ENCODE data around the gene PCED1B. TPM values are rescaled to one million over a fixed set of nuclear protein-coding genes. Genes with fewer than 3 reads are reported as not detected.
A peak's percentile ranks its signal among the peaks of the same experiment; 100 is the strongest.
"Not testable (repeated sequence)": the region's sequence is repeated elsewhere in the genome, so short reads cannot be mapped to it uniquely, and the experiment has no call there.

Gene PCED1B
- total RNA-seq, 1 experiment from 2014 or later: 0.52 TPM

DNA sequence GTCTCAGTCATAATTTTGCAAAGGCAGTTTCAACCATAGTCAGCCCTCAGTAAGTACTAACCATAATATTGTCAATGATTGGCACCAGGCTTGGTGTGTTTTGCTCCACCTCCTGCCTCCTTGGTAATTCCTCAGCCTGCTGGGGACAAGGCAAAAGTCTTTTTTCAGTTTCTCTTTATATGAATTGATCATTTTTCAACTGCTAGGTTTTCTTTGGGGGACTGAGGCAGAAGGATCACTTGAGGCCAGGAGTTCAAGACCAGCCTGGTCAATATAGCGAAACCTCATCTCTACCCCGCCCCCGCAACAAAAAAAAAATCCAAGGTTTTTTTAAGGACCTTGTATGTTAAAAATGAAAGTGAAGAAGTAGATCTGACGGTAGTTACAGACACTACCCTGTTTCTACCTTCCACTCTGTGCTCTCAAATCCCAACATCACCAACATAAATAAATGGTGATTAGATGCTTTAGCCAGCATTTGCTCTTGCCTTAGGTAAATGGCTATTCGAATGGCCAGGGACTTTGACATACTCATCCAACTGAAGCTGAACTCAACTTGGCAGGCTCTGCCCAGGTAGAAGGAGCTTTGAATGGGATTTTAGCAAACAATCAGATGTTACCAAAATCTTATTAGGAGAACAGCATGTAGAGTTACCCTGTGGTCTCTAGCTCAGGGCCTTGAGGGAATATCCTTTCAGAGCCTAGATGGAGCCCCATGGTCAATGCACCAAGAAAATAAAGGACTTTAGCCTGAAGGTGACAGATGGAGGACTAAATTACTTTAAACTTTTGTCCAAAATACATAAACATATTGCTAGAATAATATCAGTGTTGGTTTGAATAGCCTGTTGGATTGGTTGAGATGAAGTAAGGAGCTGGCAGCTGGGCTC, 127.3 kb downstream of the PCED1B start:
- no peak for DNase-seq (ENCODE audit: low spot score)

DNA sequence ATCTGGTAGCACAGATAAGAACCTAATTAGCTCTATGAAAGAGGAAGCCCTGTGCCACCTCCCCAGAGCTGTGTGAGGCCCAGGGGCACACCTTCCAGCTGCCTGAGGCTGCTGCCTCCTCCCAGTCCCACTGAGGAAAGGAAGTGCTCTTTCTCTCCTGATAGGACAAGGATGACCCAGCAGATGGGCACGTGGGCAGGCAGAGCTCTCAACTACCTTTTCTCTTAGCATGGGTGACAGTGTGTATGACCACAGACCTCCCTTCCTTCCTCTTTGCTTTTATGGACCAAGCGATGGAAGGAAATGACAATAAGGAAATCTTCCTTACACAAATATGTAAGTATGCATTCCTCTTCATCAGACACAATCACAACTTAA, 127.9 kb downstream of the PCED1B start:
- no peak for DNase-seq (ENCODE audit: low spot score)

DNA sequence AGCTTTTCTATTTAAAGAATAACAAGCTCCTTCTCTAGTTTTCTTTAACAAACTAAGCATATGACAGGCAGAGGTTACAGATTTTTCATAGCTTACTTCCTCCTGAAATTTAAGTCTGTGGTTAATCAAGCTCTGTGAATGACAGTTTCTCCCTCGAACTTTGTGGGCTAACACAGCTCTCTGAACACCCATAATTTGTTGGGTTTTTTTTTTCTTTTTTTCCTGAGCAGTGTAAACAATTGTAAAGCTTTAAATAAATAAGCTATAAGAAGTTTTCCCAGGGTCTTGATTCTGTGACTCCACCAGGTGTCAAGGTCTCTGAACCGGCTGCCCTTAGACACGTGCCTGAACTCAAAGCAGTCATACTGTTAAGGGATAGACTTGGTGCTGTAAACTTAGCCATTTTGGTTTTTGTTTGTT, 128.4 kb downstream of the PCED1B start:
- DNase-seq (ENCODE audit: low spot score): no peak

DNA sequence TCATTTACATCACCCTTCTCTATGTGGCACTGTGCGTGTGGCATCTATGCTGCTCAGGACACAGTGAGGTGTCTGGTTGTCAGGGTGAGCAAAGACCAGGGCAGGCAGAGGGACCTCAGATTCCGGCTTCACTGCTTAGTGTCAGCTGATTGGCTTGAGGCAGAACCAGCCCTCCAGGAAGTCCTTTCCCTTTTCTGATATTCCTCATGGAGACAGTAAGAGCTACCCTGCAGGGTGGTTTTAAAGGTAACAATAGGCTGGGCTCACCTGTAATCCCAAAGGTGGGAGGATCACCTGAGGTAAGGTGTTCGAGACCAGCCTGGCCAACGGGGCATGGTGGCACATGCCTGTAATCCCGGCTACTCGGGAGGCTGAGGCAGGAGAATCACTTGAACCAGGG, 129.6 kb downstream of the PCED1B start:
- DNase-seq (ENCODE audit: low spot score): no peak

DNA sequence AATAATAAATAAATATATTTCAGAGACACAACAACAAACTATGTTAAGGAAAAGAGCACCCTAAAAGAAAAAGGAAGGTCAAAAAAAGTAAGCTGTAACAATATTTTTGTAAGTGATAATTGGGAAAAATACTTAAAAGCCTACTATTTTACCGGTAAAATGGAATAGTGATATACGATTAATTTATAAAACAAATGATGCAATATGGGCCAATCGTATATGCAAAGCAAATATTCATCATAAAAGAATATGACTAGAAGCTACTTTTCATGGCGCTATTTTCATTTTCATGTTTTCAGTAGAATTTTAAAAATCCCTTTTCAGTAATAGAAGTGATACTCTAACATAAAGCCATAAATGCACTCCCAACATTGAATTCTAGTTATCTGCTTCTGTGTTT, 131.4 kb downstream of the PCED1B start:
- DNase-seq (ENCODE audit: low spot score): no peak

DNA sequence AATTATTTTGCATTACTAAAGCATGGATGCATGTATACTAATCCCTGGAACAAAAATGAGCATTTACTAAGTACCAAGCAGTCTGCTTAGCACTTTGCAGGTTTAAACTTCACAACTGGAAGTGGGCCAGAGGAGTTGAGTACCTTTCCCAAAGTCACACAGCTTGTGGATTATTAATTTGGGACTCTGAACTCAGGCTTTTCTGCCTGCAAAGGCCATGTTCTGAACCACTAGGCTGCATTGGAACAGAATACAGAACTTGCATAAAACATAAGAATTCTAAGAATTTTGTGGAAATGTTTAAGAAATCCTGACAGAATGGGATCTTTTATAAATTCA, 133.2 kb downstream of the PCED1B start:
- no peak for DNase-seq (ENCODE audit: low spot score)

DNA sequence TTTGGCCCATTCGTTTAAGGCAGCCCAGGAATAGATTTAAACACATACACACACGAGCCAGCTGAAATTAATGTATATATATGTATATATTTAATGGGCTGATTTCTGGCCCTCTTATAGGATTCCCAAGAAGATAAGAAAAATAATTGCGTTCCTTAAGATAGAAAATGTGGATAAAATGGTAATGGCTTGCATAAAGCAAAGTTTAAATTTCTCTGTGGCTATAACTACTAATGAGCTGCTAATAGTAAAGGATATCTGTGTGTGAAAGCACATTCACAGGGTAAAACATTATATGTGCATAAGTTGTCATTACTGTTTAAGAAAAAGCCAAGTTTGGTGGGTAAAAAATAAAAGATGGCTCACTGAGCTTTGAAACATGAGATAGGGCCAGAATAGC, 134.0 kb downstream of the PCED1B start:
- DNase-seq (ENCODE audit: low spot score): no peak

DNA sequence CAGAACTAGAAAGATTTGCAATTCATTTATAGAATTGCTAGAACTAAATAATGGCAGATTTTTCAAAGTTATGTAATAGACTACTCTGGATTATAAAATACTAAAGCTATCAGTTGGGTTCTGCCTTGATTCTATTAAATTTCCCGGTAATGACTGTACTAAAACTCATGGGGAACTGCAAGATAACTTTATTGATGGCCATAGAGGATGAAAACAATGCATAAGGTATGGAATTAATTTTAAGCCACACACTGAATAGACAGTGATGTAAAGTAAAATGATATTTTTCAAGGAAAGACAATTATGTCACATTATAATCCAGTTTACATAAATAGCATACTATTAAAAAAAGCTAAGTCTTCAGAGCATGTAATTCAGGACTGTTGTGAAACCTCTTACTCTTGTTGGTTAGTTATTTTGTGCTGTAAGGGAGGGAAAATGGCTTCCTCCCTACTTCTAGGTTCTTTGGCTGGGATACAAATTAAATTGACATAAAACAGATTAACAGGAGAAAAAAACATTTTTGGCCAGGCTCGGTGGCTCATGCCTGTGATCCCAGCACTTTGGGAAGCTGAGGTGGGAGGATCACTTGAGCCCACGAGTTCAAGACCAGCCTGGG, 134.7 kb downstream of the PCED1B start:
- no peak for DNase-seq (ENCODE audit: low spot score)

DNA sequence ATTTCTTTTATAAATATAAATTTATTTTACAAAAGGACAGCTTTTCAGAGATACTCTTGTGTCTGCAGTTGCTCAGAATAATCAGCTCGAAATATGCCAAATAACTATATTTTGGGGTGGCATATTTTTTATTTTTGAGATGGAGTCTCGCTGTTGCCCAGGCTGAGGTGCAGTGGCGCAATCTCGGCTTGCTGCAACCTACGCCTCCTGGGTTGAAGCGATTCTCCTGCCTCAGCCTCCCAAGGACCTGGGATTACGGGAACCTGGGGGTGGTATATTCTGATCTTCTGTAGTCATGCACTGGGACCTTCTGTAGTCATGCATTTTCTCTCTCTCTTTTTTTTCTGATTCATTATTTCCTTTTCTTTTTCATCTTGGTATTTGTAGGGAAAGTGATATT, 135.3 kb downstream of the PCED1B start:
- no peak for DNase-seq (ENCODE audit: low spot score)

DNA sequence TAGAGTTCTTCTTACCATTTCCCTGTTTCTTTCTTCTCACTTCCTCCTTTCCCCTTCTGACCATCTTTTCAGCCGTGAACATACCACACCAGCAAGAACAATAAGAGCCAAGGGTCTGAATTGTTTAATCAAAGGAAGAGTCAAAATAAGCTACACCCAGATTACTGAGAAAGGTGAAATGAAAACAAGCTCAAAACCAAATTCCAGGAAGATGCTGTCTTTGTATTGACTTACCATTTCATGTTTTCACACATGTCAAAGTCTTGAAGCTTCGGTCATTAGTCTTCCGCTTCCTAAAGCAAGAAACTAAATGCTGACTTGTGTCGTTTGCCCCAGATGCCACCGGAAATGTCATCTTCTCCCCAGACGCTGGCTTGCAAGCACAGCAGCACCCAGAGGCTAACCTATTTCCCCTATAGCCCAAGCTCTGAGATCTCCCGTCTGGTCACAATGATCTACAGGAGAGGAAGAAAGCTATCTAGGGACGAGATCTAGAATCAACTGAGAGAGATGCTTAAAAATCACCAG, 136.8 kb downstream of the PCED1B start:
- no peak for DNase-seq (ENCODE audit: low spot score)

DNA sequence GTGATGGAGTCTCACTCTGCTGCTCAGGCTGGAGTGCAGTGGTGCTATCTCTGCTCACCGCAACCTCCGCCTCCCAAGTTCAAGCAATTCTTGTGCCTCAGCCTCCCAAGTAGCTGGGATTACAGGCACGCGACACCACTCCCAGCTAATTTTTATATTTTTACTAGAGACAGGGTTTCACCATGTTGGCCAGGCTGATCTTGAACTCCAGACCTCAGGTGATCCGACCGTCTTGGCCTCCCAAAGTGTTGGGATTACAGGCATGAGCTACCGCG, 138.1 kb downstream of the PCED1B start:
- DNase-seq (ENCODE audit: low spot score): not testable (repeated sequence)

DNA sequence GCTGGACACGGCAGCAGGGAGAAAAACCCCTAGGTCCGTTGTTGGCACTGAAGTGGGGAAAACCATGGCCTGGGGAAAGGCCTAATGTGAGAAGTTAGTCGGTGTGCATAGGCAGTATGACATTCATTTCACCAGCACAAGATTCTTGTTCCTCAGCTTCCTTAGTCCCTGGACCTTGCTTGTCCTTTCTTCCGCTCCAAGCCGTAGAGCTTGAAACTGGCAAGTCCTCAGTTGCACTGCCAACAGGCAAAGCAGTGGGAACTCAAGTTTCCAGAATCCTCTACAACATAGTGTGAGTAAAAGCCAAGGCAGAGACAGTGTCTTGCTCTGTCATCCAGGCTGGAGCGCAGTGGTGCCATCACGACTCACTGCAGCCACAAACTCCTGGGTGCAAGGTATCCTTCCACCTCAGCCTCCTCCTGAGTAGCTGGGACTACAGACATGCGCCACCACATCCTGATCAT, 138.8 kb downstream of the PCED1B start:
- no peak for DNase-seq (ENCODE audit: low spot score)

DNA sequence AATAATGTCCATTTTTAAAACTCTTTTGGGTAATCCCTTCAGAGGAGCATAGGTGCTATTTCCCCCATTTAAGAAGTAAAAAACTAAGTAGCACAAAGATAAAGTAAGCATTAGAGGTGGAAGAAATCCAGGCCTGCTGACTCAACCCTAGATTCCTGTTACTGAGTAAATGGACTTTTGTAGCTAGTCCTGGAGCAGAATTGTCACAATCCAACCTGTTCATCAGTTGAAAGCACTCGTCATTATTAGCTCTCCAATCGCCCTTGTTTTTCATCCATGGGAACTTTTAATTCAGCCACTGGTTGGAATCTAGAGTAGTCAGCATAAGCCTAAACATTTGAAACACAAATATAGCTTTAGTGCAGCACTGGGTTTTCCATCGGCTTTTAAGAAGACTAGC, 139.8 kb downstream of the PCED1B start:
- peak; percentile 43 for DNase-seq (ENCODE audit: low spot score)

DNA sequence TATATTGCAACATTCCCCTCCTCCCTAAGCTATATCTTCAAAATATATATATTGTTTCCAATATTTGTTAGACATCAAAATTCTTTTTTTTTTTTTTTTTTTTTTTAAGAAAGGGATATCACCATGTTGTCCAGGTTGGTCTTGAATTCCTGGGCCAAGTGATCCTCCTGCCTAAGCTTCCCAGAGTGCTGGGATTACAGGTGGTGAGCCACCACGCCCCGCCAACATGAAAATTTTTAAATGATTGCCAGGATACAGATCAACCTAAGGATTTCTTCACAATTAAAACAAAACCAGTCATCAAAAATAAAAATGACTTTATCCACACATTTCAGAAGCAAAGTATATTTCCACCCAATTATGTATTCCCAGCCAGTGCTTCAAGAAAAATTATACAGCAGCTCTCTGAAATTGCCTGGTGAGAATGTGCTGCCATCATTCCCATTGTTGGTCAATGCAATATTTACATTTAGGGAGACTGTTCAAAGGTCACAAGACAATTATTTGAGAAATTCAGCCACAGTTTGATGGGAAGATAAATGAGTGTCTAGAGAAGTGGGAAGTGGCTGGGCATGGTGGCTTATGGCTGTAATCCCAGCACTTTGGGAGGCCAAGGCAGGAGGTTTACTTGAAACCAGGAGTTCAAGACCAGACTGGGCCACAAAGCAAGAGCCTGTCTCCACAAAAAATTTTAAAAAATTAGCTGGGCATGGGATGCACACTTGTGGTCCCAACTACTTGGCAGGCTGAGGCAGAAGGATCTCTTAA, 142.0 kb downstream of the PCED1B start:
- no peak for DNase-seq (ENCODE audit: low spot score)

DNA sequence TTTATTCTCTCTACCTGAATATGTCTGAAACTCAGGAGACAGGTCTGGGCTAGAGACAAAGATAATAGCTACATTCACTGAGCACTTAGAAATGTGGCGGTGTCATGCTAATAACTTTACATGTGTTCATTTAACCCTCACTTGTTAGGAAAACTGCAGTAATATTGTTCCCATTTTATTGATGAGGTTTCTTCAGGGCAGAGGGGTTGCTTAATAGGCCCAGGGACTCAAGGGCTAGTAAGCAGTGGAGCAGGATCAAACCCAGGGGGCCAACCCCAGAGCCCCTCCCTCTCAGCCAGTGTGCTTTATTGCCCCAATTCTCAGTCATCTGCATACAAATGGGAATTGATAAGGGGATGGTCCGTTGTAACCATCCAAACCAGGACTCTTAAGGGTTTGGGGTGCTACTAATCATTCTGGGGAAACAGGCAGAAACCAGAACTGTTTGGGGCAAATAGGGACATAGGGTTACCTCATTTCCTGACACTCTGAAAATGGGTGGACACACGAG, 143.2 kb downstream of the PCED1B start:
- no peak for DNase-seq (ENCODE audit: low spot score)

DNA sequence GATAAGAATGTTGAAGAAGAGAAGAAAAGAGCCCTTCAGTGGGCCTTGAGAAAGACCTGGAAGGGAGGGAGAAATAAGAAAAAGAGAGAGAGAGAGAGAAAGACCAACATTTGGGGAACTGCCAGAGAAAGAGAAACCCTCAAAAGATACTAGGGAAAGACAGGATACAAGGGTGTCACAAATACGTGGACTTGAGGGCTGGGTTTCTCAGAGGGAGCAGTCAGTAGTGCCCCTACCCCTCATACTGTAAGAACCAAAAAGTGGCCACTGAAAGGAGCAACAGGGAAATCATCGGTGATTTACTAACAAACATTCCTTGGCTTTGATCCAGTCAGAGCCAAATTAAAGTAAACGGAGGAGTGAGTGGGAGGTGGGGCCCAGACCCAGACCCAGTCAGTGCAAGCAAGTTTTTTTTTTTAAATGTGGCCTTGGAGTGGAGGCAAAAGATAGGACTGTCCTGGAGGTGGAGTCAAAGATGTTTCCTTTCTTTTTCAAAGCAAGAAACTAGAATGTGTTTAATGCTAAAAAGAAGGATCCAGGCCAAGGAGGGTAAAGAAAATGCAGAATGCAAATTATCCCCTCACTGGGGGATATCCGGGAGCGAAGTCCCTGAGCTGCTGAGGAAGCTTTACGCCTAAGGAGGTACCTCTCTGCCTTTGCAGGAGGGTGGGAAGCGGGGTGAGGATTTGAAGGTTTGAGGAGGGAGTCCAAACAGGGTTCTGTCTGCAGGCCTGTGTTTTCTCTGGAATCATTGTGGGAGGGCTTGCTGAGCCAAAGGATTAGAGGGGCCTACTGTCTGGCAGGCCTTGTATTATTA, 143.8 kb downstream of the PCED1B start:
- DNase-seq (ENCODE audit: low spot score): no peak

DNA sequence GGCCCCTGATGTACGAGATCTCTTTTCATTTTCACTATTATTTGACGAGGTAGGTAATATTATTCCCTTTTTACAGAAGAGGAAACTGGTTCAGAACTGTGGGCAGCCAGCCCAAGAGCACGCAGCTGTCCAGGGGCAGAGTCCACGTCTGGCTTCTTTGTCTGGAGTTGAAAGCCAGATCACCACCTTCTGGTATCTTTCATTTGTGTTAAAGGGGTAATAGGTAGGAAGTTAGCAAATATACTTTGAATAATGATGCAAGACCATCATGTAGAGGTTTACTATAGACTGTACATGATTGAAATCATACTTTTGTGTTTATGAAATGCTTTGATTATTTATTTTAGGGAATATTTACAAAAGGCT, 144.4 kb downstream of the PCED1B start:
- DNase-seq (ENCODE audit: low spot score): no peak

DNA sequence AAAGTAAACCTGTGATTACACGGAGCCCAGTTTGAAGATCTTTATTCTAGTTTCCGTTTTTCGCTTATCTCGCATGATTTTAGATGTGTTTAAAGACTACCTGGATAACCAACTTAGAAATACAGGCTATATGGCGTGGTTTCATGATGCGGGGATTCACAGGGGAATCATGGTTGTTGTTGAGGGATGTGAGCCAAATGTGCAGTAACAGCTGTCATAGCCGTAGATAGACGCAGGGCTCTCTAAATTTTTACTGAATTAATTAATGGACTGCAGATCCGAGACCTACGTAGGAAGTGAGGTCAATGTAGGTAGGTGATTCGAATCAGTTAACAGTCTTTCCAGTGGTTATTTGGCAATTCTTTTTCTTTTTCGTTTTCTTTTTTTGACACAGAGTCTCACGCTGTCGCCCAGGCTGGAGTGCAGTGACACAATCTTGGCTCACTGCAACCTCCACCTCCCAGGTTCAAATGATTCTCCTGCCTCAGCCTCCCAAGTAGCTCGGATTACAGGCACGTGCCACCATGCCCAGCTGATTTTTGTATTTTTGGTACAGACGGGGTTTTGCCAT, 145.2 kb downstream of the PCED1B start:
- DNase-seq (ENCODE audit: low spot score): no peak

DNA sequence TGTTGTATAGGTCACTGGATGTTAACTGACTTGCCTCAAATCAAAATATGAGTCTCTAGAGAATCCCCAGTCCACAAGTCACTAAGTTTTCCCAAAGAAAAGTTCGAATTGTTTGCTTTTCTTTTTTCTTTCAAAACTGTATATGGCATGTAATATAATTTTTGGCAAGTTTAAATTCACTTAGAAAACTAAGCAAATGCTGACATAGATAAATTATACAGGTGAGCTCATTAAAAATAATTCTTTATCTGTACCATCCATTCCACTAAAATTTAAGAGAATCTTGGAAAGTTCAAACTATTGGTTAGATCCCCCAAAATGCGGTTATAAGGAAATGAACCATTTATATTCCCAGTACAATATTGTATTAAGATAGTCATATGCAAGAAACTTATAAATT, 145.9 kb downstream of the PCED1B start:
- DNase-seq (ENCODE audit: low spot score): no peak

DNA sequence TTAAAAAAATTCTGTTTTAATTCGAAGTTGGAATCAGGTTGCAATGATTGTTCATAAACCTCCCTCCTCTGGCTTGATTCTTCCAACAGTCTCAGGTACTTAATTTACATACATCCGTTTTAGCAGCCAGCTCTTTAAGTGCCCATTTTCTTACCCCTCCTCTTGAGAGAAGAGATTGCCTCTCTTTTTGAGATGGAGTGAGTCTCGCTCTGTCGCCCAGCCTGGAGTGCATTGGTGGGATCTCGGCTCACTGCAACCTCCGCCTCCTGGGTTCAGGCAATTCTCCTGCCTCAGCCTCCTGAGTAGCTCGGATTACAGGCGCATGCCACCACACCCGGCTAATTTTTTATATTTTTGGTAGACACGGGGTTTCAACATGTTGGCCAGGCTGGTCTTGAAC, 146.8 kb downstream of the PCED1B start:
- DNase-seq (ENCODE audit: low spot score): no peak

DNA sequence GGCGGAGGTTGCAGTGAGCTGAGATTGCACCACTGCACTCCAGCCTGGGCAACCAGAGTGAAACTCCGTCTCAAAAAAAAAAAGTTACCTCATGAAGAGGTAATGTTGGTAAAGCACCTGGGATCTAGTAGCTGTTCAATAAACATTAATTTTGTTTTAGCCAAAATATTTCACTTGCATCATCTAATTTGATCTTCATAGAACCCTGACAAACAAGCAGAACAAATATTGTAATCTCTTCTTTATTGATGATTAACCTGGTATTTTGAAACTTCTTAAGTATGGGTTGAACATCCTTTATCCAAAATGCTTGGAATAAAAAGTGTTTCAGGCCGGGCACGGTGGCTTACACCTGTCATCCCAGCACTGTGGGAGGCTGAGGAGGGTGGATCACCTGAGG, 149.4 kb downstream of the PCED1B start:
- no peak for DNase-seq (ENCODE audit: low spot score)

All from A172 (cell line).